LoVo (cell line): ENCODE measurements around the gene TM7SF3.
"Not testable (repeated sequence)": the region's sequence is repeated elsewhere in the genome, so short reads cannot be mapped to it uniquely, and the experiment has no call there.

Experiments
- DNase-seq: peaks from one replicate; pipeline ENCODE4 v3.0.0-alpha.2; 2016; ENCODE audit warnings: low spot score

The TM7SF3 gene

DNA sequence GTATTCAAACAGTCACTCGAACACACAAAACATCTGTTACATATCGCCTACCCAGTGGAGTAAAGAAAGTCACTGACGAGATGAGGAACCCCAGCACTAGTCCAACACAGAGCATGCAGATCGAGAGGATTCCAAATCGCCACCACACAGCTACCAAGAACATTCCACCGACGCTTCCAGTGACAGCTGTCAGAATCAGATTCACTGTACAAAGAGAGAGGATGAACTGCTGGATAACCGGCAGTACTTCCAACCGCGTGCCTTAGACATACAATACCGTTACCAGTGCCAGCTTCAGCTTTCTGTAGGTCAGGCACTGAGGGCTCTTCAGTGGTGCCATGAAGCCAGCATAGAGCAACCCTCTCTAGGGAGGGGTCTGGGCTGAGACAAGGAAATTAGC is 34.5 kb downstream of the TM7SF3 start:
- no peak for DNase-seq

DNA sequence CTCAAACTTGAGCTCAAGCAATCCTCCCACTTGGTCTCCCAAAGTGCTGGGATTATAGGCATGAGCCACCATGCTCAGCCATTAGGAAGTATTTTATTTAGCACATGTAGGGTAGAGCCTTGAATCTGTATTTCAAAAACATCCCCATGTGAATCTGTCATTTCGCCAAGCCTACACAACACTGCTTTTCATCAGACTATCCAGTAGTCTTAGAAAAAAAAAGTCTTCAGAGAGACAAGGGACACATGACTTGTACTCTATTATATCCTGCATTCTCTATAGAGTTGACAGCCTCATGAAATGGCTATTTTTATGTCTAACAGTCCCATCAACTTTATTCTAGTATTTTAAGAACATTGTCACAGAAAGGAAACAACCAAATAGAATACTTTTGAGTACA is 35.4 kb downstream of the TM7SF3 start:
- DNase-seq, result no peak

DNA sequence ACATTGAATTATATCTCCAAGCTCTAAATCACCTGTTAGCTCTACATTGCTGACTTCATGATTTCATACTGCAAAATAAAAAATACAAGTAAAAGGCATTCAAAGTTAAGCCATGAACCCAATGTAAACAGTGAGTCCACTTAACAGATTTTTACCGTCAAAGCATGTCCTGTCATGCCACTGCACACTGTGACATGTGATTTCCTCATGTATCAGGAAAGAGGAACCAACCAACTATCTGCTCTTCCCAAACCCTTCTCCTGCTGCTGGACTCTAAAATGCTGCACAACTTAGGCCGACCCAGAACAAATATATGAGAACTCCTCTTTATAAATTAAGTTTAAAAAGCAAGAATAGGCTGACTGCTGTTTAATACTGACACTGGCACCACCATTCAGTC is 37.5 kb downstream of the TM7SF3 start:
- no peak for DNase-seq

DNA sequence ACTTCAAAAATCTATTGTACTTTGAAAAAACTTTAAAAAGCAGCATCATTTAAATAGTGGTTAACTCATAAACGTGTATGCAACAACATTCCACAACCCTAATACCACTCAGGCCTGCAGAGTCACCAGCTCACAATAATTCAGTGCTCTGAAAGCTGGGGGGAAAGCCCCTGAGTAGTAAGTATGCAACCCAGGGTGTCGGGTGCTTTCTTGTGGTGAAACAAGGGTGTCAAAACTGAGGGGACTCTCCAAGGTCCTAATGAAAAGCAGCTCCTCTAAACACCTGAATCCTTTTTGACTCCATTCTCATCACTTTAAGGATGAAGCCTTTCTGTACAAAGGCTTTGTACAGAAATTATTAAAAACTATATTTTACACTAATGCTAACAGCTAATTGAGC is 42.2 kb downstream of the TM7SF3 start:
- no peak for DNase-seq

DNA sequence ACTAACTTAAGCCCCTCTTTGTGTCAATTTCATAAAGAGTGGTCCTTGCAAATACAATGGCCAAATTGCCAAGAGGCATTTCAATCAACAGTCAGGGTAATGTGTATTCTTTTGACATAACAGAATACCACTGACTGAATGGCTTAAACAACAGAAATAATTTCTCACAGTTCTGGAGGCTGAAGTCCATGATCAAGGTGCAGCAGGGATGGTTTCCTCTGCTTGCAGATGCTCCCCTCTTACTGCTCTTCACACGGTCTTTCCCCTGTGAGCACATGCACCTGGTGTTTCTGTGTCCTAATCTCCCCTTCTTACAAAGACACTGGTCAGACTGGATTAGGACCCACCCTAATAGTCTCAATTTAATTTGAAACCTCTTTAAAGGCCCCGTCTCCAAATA is 44.0 kb downstream of the TM7SF3 start:
- DNase-seq, result no peak

GRCh38 chr12:26966842-26967241 is 47.3 kb downstream of the TM7SF3 start:
- DNase-seq, result no peak

- DNase-seq, result no peak
Measured at GRCh38 chr12:26963413-26963812, 50.8 kb downstream of the TM7SF3 start.

DNA sequence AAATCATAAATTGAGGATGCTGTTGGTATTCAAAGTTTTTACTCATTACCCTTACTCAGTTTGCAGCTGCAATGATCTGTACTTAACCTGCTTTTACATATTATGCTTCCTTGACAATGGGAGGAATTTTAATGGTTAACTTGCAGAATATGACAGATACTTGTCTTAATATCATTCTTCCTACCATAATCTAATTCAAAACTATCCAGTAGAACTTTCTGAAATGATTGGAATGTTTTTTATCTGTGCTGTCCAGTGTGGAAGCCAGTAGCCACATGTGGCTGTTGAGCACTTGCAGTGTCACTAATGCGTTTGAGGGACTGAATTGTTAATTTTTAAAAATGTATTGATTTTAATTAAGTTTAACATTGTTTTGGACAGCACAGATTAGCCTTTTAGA is 52.4 kb downstream of the TM7SF3 start:
- DNase-seq, result no peak

DNA sequence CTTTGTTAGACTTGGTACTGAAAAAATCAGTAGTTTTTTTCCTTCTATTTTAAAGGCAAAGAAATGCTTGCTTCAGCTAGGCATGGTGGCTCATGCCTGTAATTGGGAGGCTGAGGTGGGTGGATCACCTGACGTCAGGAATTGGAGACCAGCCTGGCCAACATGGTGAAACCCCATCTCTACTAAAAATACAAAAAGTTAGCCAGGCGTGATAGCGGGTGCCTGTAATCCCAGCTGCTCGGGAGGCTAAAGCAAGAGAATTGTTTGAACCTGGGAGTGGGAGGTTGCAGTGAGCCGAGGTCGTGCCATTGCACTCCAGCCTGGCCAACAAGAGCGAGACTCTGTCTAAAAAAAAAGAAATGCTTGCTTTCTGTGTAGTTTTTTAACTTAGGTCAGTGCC is 52.8 kb downstream of the TM7SF3 start:
- not testable (repeated sequence) for DNase-seq

- no peak for DNase-seq
Measured at GRCh38 chr12:26954027-26954426, 60.2 kb downstream of the TM7SF3 start.

GRCh38 chr12:26953447-26953846 is 60.7 kb downstream of the TM7SF3 start:
- DNase-seq, result no peak

- no peak for DNase-seq
Measured at GRCh38 chr12:26948309-26948708, 65.9 kb downstream of the TM7SF3 start.

- no peak for DNase-seq
Measured at GRCh38 chr12:26941215-26941594, 73.0 kb downstream of the TM7SF3 start.

DNA sequence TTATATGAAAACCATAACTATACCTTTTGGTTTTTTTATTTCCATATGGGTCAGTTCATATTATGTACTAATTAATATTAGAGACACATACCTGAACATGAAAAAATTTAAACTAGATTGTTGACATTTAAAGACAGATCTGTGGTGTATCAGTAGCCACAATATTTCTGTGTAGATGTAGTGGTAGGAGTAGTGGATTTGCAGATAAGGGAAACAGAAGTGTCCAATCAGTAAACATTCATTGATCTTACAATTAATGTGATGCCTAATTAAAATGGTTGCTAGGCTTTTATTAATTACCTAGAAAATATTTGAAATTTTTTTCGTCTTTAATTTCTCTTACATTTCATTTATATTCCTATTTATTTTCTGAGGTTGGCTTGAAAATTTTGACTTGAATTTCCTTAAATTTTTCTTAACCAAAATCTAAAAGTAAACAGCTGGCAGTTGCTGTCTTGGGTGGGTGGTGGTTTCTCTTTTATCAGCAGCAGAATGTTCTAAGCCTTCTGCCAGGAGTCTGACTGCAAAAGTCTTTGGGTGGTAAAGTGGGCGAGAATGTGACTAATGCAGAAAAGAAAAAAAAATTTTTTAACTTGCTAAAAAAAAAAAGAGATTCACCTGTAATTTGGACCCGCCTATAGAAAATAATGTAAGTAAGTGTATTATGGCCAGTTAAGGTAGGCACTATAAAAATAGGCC is 73.5 kb downstream of the TM7SF3 start:
- no peak for DNase-seq

GRCh38 chr12:26939953-26940352 is 74.2 kb downstream of the TM7SF3 start:
- DNase-seq, result no peak

DNA sequence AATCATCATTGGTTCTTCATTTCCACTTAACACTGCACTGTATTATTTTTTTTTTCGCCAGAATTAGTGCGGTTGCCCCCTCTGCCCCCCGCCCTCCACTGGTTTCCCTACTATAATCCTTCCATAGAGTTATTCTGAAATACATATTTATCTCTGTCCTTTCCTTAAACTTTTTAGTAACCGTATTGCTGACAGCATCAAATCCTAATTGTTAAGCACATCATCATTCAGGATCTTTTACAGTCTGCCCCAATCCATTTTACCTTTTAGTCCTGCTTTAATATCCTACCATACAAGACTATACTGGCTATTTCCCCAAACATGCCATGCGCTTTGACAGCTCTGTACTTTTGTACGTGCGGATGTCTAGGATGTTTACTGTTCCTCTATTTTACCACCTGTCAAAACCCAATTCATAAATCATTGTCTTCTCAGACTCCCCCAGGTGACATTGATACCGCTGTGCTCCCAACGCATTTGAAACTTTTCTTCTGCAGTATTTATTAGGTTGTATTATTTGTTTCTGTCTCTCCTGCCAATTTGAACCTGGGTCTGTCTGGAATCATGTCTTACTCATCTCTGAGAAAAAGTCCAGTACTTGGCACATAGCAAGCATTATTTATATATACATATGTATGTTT is 74.9 kb downstream of the TM7SF3 start:
- DNase-seq, result no peak

- DNase-seq, result peak; percentile 43
Measured at GRCh38 chr12:26938701-26939062, 75.5 kb downstream of the TM7SF3 start.

- peak; percentile 100 for DNase-seq
Measured at GRCh38 chr12:26937863-26938700, 76.1 kb downstream of the TM7SF3 start, which contains the start of the genes FGFR1OP2 and INTS13. Gene FGFR1OP2 (plus strand): TSS chr12:26938470. CDS start chr12:26954159, 15,689 bp downstream. Gene INTS13 (minus strand): TSS chr12:26937981. CDS start chr12:26936803, 1,178 bp downstream.

DNA sequence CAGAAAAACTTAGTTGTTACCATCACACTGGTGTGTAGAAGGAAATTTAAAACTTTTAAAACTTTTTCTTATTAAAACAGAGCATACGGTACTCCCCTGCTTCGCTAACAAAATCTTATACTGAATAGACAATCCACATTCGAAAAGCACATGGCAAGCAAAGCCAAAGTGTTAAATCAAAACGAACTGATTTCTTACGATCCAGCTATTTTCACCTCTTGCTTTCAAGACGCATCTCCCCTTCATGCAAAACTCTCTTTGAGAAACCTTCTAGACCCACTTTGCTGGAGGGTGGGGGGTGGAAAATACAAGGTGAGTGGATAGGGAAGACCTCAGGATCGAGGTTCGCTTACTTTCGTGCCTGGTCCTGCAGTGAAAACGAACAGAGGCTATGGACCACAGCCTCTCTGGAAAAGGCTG is 76.7 kb downstream of the TM7SF3 start:
- no peak for DNase-seq

- DNase-seq, result peak; percentile 23
Measured at GRCh38 chr12:26936559-26937442, 77.4 kb downstream of the TM7SF3 start.

- no peak for DNase-seq
Measured at GRCh38 chr12:26935636-26936378, 78.4 kb downstream of the TM7SF3 start.
